HG03354 (cell line): Measurements from ENCODE around the gene IBTK.
"Not testable (repeated sequence)": the region's sequence is repeated elsewhere in the genome, so short reads cannot be mapped to it uniquely, and the experiment has no call there.

Source experiments
- ATAC-seq: cut with Tn5 transposase; IDR thresholded peaks from one replicate; pipeline ENCODE4 v1.9.1; 2021; ENCODE audit warnings: mild to moderate bottlenecking; ENCODE audit not compliant: unreplicated experiment, poor library complexity, severe bottlenecking

Gene IBTK

GRCh38 chr6:82182756-82183155 is 64.8 kb downstream of the IBTK start:
- no peak for ATAC-seq

DNA sequence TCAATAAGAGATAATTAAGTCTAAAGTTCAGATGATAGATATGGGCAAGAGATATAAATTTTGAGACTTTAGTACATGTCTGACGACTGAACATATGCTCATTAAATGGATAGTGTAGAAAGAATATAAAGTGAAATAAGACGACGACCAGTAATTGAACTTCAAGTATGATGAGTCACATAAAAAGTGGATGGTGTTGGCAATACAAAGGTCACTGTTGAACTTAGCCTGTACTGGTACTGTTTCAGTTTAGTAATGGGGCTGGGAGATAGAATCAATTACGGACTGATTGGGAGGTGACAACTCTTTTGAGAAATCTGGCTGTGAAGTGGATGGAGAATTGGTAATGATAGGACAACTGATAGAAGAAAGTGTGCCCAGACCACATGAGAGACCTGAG is 68.1 kb downstream of the IBTK start:
- no peak for ATAC-seq

GRCh38 chr6:82178759-82179112 is 68.8 kb downstream of the IBTK start:
- ATAC-seq: no peak

GRCh38 chr6:82178077-82178758 is 69.3 kb downstream of the IBTK start:
- ATAC-seq: no peak

DNA sequence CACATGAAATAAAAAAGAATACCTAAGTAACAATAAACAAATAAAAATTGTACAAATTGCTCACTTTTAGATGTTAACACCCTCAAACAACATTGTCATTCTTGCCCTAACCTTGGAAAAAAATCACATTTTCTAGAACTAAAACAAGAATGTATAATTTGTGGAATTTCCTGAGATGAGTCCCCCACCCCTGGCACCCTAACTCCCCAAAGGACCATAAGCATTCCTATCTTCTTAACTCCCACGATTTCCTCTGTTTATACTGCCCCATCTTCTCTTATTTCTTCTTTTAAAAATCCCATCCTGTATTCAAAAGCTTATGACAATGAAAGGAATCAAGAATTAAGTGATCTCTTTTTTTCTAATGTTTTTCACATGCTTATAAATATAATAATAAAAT is 70.9 kb downstream of the IBTK start:
- ATAC-seq: no peak

GRCh38 chr6:82172594-82172993 is 75.0 kb downstream of the IBTK start:
- no peak for ATAC-seq

GRCh38 chr6:82169138-82169876 is 78.2 kb downstream of the IBTK start:
- no peak for ATAC-seq

- no peak for ATAC-seq
Measured at GRCh38 chr6:82166493-82166892, 81.1 kb downstream of the IBTK start.

- no peak for ATAC-seq
Measured at GRCh38 chr6:82160255-82160990, 87.1 kb downstream of the IBTK start.

DNA sequence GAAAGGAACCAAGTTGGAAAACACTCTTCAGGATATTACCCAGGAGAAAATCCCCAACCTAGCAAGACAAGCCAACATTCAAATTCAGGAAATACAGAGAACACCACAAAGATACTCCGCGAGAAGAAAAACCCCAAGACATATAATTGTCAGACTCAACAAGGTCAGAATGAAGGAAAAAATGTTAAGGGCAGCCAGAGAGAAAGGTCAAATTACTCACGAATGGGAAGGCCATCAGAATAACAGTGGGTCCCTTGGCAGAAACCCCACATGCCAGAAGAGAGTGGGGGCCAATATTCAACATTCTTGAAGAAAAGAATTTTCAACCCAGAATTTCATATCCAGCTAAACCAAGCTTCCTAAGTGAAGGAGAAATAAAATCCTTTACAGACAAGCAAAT is 94.8 kb downstream of the IBTK start:
- ATAC-seq: not testable (repeated sequence)

GRCh38 chr6:82151147-82151546 is 96.4 kb downstream of the IBTK start:
- not testable (repeated sequence) for ATAC-seq

- no peak for ATAC-seq
Measured at GRCh38 chr6:82145926-82146452, 101.6 kb downstream of the IBTK start.

GRCh38 chr6:82144852-82145340 is 102.6 kb downstream of the IBTK start:
- ATAC-seq: no peak

- ATAC-seq: peak; percentile 95
Measured at GRCh38 chr6:82144007-82144851, 103.3 kb downstream of the IBTK start.

DNA sequence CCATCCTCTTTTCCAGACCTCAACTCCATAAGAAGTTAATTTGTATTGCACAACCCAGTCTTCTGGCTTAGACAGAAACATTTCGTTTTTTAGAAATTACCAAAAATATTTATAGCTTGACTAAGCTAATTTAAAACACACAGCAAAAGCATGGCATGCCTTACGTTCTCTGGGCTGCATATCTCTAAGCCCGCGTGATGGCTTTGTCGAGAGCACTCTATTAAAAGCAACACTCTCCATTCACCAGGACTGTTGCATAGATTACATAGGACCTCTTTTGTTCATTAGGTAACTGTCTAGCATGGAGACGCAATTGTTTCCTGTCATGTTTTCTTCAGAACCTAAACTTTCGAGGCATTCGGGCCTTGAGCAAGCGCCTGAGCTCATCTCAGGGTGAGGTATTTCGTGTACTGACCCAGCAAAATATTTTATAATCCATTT is 104.5 kb downstream of the IBTK start:
- no peak for ATAC-seq

DNA sequence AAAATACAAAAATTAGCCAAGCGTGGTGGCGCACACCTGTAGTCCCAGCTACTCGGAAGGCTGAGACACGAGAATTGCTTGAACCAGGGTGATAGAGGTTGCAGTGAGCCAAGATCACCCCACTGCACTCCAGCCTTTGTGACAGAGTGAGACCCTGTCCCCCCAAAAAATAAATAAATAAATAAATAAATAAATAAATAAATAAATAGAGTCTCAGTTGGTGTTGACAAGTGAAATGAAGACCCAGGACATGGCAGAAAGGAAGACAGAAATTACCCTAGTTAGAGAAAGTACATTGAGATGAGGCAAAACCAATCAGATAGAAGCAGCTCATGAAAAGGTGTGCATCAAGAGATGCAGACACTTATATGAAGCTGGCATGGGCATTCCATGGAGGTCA is 105.0 kb downstream of the IBTK start:
- no peak for ATAC-seq

- ATAC-seq: no peak
Measured at GRCh38 chr6:82138075-82138791, 109.3 kb downstream of the IBTK start.

DNA sequence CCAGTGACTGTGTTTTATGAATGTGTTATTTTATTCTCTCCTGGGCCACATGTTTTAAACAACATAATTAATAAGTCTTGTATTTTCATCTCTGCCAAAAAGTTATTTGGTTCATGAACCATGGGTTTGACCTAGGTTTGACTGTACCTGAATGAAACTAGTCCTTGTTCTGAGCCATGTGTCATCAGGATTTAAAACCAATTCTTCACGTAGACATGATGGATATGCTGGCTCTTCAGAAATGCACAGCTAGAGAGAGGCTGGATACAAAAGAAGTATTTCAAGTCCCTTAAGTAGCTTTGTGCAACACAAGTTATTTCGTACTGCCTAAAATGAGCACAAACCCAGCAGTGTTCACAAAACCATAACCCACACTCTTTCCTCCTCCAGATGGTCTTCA is 116.1 kb downstream of the IBTK start:
- no peak for ATAC-seq

- no peak for ATAC-seq
Measured at GRCh38 chr6:82129797-82130196, 117.7 kb downstream of the IBTK start.
